ENCODE measurements around the gene TCP1. TPM values are rescaled to one million over a fixed set of nuclear protein-coding genes. Genes with fewer than 3 reads are reported as not detected.

TCP1 gene
- total RNA-seq, 1 donor from 2014 or later, result 213 TPM

DNA sequence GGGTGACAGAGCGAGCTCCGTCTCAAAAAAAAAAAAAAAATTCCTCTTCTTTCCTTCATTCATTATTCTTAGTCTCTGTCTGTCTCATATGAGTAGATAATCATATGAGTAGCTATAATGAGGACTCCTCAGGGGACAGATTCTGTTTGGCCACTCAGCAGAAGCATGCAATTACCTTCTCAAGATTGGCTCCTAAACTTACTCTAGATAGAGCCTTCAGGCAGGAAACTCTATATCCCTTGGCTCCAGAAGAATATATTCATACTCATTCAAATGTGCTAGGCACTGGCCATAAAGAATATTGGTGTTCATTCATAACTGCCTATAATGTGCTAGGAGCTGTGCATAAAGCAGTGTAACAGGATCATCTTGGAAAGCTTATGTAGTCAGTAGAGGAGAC is 29.8 kb downstream of the TCP1 start:
- no peak for TF ChIP-seq CTCF (IDR thresholded peaks at IDR 0.05; ENCODE audit: unreplicated experiment)
- Mint-ChIP-seq H3K9me3 (ENCODE audit: unreplicated experiment) (no peaks in the 10 kb centered on the region), H3K4me1 (ENCODE audit: unreplicated experiment) (peaks cover 29% of the 10 kb centered on the region), H3K4me3 (ENCODE audit: unreplicated experiment) (peak overlapping the region; percentile 54), H3K36me3 (ENCODE audit: low read depth, unreplicated experiment) (peaks cover 31% of the 10 kb centered on the region), H3K27ac (ENCODE audit: unreplicated experiment) (peak overlapping the region; percentile 99), H3K27me3 (ENCODE audit: unreplicated experiment) (peaks cover 16% of the 10 kb centered on the region)
- DNase-seq (ENCODE audit: low spot score), result no peak

DNA sequence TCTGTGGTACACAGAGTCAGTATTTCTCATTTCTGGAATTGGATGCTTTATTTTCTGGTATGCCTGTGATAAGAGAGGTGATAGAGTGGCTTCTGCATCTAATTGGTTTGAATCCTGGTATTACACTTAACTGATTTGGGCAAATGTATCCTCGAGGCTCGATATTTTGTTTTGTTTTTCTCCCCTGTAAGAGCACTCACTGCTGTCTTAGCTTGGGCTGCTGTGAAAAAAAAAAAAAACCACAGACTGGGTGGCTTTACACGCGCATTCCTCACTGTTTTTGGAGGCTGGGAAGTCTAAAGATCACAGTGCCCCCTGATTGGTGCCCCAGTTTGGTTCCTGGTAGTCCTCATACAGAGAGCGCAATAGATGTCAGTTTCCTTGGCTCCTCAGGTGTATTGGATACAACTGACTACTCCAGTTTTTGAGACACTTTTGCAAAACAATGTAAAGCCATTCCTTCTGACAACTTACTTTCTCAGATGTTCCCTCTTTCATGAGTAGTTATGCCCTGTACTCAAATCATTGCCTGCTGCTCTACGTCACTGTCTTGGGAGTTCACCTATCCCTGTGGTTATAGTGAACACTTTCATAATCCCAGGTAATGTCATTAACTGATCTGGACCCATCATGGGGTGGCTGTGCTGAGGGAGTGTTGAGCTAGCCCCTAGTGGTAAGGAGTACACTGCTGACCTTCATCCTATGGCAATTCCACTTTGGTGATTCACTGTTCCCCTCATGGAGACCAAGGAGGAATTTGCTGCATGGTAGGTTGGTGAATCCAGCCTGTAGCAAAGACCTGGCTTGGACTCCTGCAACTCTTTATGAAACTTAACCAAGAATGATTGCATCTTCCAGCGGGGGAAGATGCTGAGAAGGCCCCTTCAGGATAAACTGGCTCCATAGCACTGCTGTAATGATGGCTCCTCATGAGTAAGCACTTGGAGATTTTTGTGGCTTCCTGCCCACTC is 31.1 kb downstream of the TCP1 start:
- peaks cover 28% of the 10 kb centered on the region for H3K4me1 Mint-ChIP-seq (ENCODE audit: unreplicated experiment)
- peaks cover 29% of the 10 kb centered on the region for H3K36me3 Mint-ChIP-seq (ENCODE audit: low read depth, unreplicated experiment)
- peak overlapping the region; percentile 52 for H3K27ac Mint-ChIP-seq (ENCODE audit: unreplicated experiment)
- no peaks in the 10 kb centered on the region for H3K9me3 Mint-ChIP-seq (ENCODE audit: unreplicated experiment)
- H3K27me3 Mint-ChIP-seq (ENCODE audit: unreplicated experiment), result peaks cover 16% of the 10 kb centered on the region
- H3K4me3 Mint-ChIP-seq (ENCODE audit: unreplicated experiment), result peak overlapping the region; percentile 38
- TF ChIP-seq CTCF (IDR thresholded peaks at IDR 0.05; ENCODE audit: unreplicated experiment), result no peak
- no peak for DNase-seq (ENCODE audit: low spot score)

- Mint-ChIP-seq H3K27me3 (ENCODE audit: unreplicated experiment) (peaks cover 10% of the 10 kb centered on the region), H3K4me3 (ENCODE audit: unreplicated experiment) (no peak overlapping the region), H3K9me3 (ENCODE audit: unreplicated experiment) (no peaks in the 10 kb centered on the region), H3K27ac (ENCODE audit: unreplicated experiment) (no peak overlapping the region), H3K4me1 (ENCODE audit: unreplicated experiment) (peaks cover 22% of the 10 kb centered on the region), H3K36me3 (ENCODE audit: low read depth, unreplicated experiment) (peaks cover 24% of the 10 kb centered on the region)
- no peak for DNase-seq (ENCODE audit: low spot score)
- no peak for TF ChIP-seq CTCF (IDR thresholded peaks at IDR 0.05; ENCODE audit: unreplicated experiment)
Measured at GRCh38 chr6:159756508-159756907, 32.9 kb downstream of the TCP1 start.

GRCh38 chr6:159754959-159755914 is 34.2 kb downstream of the TCP1 start:
- no peak for TF ChIP-seq CTCF (IDR thresholded peaks at IDR 0.05; ENCODE audit: unreplicated experiment)
- Mint-ChIP-seq H3K4me3 (ENCODE audit: unreplicated experiment) (peak overlapping the region; percentile 70), H3K27me3 (ENCODE audit: unreplicated experiment) (peaks cover 3% of the 10 kb centered on the region), H3K9me3 (ENCODE audit: unreplicated experiment) (no peaks in the 10 kb centered on the region), H3K36me3 (ENCODE audit: low read depth, unreplicated experiment) (peaks cover 24% of the 10 kb centered on the region), H3K4me1 (ENCODE audit: unreplicated experiment) (peaks cover 10% of the 10 kb centered on the region), H3K27ac (ENCODE audit: unreplicated experiment) (peak overlapping the region; percentile 26)
- DNase-seq (ENCODE audit: low spot score), result no peak
